Activated gamma-delta T cell treated with Interleukin-2 at 50 U/mL for 16 hours (primary cell): ENCODE data around the gene PCDHA3.
"Not testable (repeated sequence)": the region's sequence is repeated elsewhere in the genome, so short reads cannot be mapped to it uniquely, and the experiment has no call there.

Experiments
- DNase-seq: peaks from one replicate; pipeline ENCODE4 v3.0.0-alpha.2; 2020

Gene PCDHA3

GRCh38 chr5:140800816-140801493, at the start of gene PCDHA3:
Gene PCDHA3 (plus strand): TSS chr5:140801057.
- DNase-seq, result no peak

GRCh38 chr5:140753561-140753960, 47.3 kb upstream of the PCDHA3 start:
- DNase-seq, result no peak

DNA sequence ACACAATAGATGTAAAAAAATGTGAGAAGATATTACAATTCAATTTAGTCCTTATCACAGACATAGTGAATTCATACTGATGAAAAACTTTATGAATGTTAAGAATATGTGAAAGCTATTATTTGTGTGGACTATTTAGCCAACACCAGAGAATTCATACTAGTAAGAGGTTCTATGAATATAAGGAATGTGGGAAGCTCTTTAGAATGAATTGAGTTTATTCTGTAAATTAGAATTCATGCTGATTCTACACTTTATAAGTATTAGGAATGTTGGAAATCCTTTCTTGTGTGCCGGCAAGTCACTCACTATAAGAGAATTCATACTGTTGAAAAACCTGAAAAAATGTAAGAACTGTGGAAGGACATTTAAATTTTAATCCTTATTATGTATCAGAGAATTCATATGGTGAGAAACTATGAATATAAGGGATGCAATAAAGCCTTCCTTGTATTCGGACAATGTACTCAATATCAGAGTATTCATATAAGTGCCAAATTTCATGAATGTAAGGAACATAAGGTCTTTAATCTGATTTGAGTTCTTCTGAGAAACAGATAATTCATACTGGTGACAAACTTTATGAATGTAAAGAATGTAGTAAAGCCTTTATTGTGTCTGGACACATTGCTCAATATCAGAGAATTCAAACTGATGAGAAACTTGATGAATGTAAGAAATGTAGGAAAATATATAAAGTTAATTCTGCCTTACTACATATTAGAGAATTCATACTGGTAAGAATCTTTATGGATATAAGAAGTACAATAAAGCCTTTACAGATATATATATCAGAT, 36.5 kb upstream of the PCDHA3 start:
- no peak for DNase-seq

GRCh38 chr5:140767444-140767843, 33.4 kb upstream of the PCDHA3 start:
- DNase-seq, result no peak

DNA sequence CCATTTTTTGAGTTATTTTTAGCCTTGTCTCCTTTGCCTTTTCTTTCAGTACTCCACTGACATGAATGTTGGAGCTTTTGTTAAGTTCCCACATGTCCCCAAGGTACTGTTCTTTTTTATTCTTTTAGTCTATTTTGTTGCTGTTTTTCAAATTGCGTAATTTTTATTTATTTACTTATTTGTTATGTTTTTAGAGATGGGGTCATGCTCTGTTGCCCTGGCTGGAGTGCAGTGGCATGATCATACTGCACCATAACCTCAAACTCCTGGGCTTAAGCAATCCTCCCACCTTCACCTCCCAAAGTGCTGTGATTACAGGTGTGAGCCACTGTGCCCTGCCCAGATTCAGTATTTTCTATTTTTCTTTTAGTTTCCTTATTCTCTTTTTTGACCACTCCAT, 20.3 kb upstream of the PCDHA3 start:
- no peak for DNase-seq

DNA sequence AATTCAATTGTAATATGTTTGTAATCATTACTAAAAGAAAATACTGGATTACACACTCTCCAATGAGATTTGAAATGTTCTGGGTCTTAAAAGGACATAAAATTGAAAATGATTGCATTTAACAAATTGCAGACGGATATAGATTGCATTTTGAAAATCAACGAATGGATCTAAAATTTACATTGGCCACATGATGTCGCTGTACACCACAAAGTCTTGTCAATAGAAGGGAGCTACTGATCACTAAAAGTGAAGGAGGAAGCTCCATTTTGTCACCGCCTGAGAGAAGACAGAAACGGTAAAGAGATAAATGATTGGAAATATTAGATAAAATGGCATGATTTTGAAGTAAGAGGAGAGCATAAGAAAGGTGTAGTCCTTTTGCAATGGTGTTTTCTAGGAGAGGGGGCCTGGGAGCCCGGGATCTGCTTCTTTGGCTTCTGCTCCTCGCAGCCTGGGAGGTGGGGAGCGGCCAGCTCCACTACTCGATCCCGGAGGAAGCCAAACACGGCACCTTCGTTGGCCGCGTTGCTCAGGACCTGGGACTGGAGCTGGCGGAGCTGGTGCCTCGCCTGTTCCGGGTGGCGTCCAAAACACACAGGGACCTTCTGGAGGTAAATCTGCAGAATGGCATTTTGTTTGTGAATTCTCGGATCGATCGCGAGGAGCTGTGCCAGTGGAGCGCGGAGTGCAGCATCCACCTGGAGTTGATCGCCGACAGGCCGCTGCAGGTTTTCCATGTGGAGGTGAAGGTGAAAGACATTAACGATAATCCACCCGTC, 14.8 kb upstream of the PCDHA3 start, which contains the start of gene PCDHA1:
Gene PCDHA1 (plus strand): TSS at position 236 of the 782 bp plus-strand sequence.
- DNase-seq, result no peak

- not testable (repeated sequence) for DNase-seq
These were observed 13.4 kb upstream of the PCDHA3 start for GRCh38 chr5:140787422-140787821.

DNA sequence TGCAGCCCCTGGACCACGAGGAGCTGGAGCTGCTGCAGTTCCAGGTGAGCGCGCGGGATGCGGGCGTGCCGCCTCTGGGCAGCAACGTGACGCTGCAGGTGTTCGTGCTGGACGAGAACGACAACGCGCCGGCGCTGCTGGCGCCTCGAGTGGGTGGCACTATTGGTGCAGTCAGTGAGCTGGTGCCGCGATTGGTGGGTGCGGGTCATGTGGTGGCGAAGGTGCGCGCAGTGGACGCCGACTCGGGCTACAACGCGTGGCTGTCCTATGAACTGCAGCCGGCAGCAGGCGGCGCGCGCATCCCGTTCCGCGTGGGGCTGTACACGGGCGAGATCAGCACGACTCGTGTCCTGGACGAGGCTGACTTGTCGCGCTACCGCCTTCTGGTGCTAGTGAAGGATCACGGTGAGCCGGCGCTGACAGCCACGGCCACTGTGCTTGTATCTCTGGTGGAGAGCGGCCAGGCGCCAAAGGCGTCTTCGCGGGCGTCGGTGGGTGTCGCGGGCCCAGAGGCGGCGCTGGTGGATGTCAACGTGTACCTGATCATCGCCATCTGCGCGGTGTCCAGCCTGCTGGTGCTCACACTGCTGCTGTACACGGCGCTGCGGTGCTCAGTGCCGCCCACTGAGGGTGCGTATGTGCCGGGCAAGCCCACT, 12.9 kb upstream of the PCDHA3 start:
- DNase-seq, result not testable (repeated sequence)

DNA sequence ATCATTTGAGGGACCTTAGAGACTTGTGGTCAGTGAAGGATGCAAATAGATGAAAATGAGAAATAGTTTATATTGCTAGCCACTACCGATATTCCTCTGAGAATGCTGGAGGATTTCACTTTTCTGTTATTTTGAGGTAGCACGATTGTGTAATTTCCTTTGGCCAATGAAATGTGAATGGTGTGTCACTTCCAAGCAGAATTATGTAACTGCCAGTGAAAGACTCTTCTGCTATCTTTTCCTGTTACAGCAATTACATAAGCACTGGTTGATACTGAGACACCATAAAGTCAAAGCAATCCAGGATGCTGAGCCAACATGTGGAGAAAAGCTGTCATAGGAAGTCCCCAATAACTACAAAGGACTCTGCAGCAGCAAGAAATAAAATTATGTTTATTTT, 9.8 kb upstream of the PCDHA3 start:
- no peak for DNase-seq

DNA sequence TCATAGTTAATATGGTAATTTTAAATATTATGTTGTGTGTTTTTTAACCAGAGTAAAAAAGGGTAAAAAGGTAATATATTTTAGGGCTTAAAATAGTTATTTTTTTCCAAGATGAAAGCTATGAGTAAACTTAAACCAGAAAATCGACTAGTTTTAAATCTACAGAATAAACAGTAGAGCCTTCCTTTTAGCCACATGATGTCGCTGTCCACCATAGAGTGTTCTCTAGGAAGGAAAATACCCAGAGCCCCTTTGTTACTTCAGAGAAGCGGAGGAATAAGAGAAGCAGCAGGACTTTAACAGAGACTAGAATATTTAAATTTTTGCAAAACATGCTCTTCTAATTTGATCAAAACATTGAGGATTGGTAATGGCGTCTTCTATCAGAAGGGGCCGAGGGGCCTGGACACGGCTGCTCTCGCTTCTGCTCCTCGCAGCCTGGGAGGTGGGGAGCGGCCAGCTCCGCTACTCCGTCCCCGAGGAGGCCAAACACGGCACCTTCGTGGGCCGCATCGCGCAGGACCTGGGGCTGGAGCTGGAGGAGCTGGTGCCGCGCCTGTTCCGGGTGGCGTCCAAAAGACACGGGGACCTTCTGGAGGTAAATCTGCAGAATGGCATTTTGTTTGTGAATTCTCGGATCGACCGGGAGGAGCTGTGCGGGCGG, 6.1 kb upstream of the PCDHA3 start, which contains the start of gene PCDHA2:
Gene PCDHA2 (plus strand): TSS at position 258 of the 664 bp plus-strand sequence.
- DNase-seq, result no peak

- DNase-seq, result no peak
These were observed 5.6 kb upstream of the PCDHA3 start for GRCh38 chr5:140795259-140795641.

DNA sequence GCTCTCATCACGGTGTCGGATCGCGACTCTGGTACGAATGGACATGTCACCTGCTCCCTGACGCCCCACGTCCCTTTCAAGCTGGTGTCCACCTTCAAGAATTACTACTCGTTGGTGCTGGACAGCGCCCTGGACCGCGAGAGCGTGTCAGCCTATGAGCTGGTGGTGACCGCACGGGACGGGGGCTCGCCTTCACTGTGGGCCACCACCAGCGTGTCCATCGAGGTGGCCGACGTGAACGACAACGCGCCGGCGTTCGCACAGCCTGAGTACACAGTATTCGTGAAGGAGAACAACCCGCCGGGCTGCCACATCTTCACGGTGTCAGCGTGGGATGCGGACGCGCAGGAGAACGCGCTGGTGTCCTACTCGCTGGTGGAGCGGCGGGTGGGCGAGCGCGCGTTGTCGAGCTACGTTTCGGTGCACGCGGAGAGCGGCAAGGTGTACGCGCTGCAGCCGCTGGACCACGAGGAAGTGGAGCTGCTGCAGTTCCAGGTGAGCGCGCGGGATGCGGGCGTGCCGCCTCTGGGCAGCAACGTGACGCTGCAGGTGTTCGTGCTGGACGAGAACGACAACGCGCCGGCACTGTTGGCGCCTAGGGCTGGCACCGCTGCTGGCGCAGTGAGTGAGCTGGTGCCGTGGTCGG, 4.7 kb upstream of the PCDHA3 start:
- DNase-seq, result not testable (repeated sequence)

DNA sequence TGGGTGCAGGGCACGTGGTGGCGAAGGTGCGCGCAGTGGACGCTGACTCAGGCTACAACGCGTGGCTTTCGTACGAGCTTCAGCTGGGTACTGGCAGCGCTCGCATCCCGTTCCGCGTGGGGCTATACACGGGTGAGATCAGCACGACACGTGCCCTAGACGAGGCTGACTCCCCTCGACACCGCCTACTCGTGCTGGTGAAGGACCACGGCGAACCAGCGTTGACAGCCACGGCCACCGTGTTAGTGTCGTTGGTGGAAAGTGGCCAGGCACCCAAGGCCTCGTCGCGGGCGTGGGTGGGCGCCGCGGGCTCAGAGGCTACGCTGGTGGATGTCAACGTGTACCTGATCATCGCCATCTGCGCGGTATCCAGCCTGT, 4.2 kb upstream of the PCDHA3 start:
- no peak for DNase-seq

GRCh38 chr5:140801494-140801841, 611 bp downstream of the PCDHA3 start:
- no peak for DNase-seq

GRCh38 chr5:140802381-140802780, 1.5 kb downstream of the PCDHA3 start:
- DNase-seq, result not testable (repeated sequence)

DNA sequence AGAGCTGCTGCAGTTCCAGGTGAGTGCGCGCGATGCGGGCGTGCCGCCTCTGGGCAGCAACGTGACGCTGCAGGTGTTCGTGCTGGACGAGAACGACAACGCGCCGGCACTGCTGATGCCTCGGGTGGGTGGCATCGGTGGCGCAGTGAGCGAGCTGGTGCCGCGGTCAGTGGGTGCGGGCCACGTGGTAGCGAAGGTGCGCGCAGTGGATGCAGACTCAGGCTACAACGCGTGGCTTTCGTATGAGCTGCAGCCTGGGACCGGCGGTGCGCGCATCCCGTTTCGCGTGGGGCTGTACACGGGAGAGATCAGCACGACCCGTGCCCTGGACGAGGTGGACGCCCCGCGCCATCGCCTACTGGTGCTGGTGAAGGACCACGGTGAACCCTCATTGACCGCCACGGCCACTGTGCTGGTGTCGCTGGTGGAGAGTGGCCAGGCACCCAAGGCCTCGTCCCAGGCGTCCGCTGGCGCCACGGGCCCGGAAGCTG, 2.0 kb downstream of the PCDHA3 start:
- no peak for DNase-seq

GRCh38 chr5:140806834-140807775, 6.2 kb downstream of the PCDHA3 start, which contains the start of gene PCDHA4:
Gene PCDHA4 (plus strand): TSS chr5:140807068.
- DNase-seq, result no peak

GRCh38 chr5:140808241-140808888, 7.5 kb downstream of the PCDHA3 start:
- DNase-seq, result not testable (repeated sequence)

GRCh38 chr5:140808889-140809291, 8.0 kb downstream of the PCDHA3 start:
- DNase-seq, result no peak
